SIG-M5 treated with dmso at 0.1 percent for 504 hours (cell line): ENCODE results near the gene GLIS1.

Source experiments
- DNase-seq: peaks from one replicate; lab custom pipeline; 2025; ENCODE audit not compliant: unreplicated experiment; lab: John Stamatoyannopoulos, UW

The GLIS1 gene

GRCh38 chr1:53681351-53681976, 57.5 kb downstream of the GLIS1 start:
- DNase-seq, result no peak

- no peak for DNase-seq
Measured at GRCh38 chr1:53680868-53681267, 58.1 kb downstream of the GLIS1 start.

GRCh38 chr1:53678938-53679825, 59.8 kb downstream of the GLIS1 start:
- DNase-seq, result no peak

- no peak for DNase-seq
Measured at GRCh38 chr1:53678507-53678906, 60.5 kb downstream of the GLIS1 start.

GRCh38 chr1:53678046-53678445, 60.9 kb downstream of the GLIS1 start:
- no peak for DNase-seq

GRCh38 chr1:53677486-53677885, 61.5 kb downstream of the GLIS1 start:
- no peak for DNase-seq

- DNase-seq, result no peak
Measured at GRCh38 chr1:53672785-53673184, 66.2 kb downstream of the GLIS1 start.

- no peak for DNase-seq
Measured at GRCh38 chr1:53672243-53672642, 66.7 kb downstream of the GLIS1 start.

- no peak for DNase-seq
Measured at GRCh38 chr1:53669621-53670191, 69.3 kb downstream of the GLIS1 start.

GRCh38 chr1:53666566-53666965, 72.4 kb downstream of the GLIS1 start:
- no peak for DNase-seq

GRCh38 chr1:53665996-53666395, 73.0 kb downstream of the GLIS1 start:
- DNase-seq, result no peak

GRCh38 chr1:53663529-53664300, 75.2 kb downstream of the GLIS1 start:
- DNase-seq, result no peak

- DNase-seq, result no peak
Measured at GRCh38 chr1:53662951-53663350, 76.0 kb downstream of the GLIS1 start.

GRCh38 chr1:53662169-53662568, 76.8 kb downstream of the GLIS1 start:
- DNase-seq, result no peak

- DNase-seq, result no peak
Measured at GRCh38 chr1:53661496-53661895, 77.5 kb downstream of the GLIS1 start.

GRCh38 chr1:53660666-53661065, 78.3 kb downstream of the GLIS1 start:
- no peak for DNase-seq

- no peak for DNase-seq
Measured at GRCh38 chr1:53659436-53659835, 79.5 kb downstream of the GLIS1 start.

- DNase-seq, result no peak
Measured at GRCh38 chr1:53658489-53659230, 80.3 kb downstream of the GLIS1 start.

- DNase-seq, result no peak
Measured at GRCh38 chr1:53657891-53658396, 81.0 kb downstream of the GLIS1 start.

- DNase-seq, result no peak
Measured at GRCh38 chr1:53657531-53657805, 81.5 kb downstream of the GLIS1 start.
